Mesothelial cell of epicardium (in vitro differentiated cells): ENCODE data around the gene OR4A15. TPM values are rescaled to one million over a fixed set of nuclear protein-coding genes. Genes with fewer than 3 reads are reported as not detected.

Experiments
- DNase-seq, 2 experiments: peaks; one replicate each; pipeline ENCODE4 v3.0.0; 2021; ENCODE audit warnings: low spot score in 2 of 2; ENCODE audit not compliant: unreplicated experiment in 2 of 2
- H3K27ac Mint-ChIP-seq: 2 replicates; pipeline ENCODE4 v1.8.0; 2021; ENCODE audit warnings: mixed read lengths
- H3K27me3 Mint-ChIP-seq: 2 replicates; pipeline ENCODE4 v1.8.0; 2021; ENCODE audit warnings: low read depth, mixed read lengths
- H3K36me3 Mint-ChIP-seq: 2 replicates; pipeline ENCODE4 v1.8.0; 2021; ENCODE audit warnings: mixed read lengths
- H3K4me1 Mint-ChIP-seq: 2 replicates; pipeline ENCODE4 v1.8.0; 2021; ENCODE audit warnings: mixed read lengths
- H3K4me3 Mint-ChIP-seq: 2 replicates; pipeline ENCODE4 v1.8.0; 2021; ENCODE audit warnings: mild to moderate bottlenecking, moderate library complexity, mixed read lengths
- H3K9me3 Mint-ChIP-seq: 2 replicates; pipeline ENCODE4 v1.8.0; 2021; ENCODE audit warnings: mixed read lengths
- total RNA-seq: library from RNA; stranded (reverse); gene quantifications from 3 replicates; pipeline ENCODE4 v1.2.1, GENCODE V29; 2021
- TF ChIP-seq, protein P1 (sequence below): fragments of 200-600 bp; sonication (generic); IDR thresholded peaks from one replicate; pipeline ENCODE4 v1.5.0; 2021; ENCODE audit warnings: antibody characterized with exemption; ENCODE audit not compliant: unreplicated experiment

Gene OR4A15
- total RNA-seq, 1 donor from 2014 or later, result not detected

- Mint-ChIP-seq H3K27ac (no peak overlapping the region), H3K27me3 (no peaks in the 10 kb centered on the region), H3K4me3 (no peak overlapping the region), H3K9me3 (peaks cover 81% of the 10 kb centered on the region), H3K4me1 (no peaks in the 10 kb centered on the region), H3K36me3 (no peaks in the 10 kb centered on the region)
- TF ChIP-seq, protein P1, sequence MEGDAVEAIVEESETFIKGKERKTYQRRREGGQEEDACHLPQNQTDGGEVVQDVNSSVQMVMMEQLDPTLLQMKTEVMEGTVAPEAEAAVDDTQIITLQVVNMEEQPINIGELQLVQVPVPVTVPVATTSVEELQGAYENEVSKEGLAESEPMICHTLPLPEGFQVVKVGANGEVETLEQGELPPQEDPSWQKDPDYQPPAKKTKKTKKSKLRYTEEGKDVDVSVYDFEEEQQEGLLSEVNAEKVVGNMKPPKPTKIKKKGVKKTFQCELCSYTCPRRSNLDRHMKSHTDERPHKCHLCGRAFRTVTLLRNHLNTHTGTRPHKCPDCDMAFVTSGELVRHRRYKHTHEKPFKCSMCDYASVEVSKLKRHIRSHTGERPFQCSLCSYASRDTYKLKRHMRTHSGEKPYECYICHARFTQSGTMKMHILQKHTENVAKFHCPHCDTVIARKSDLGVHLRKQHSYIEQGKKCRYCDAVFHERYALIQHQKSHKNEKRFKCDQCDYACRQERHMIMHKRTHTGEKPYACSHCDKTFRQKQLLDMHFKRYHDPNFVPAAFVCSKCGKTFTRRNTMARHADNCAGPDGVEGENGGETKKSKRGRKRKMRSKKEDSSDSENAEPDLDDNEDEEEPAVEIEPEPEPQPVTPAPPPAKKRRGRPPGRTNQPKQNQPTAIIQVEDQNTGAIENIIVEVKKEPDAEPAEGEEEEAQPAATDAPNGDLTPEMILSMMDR, result no peak
- DNase-seq, result no peak
Measured at GRCh38 chr11:55357560-55358184, 10.1 kb upstream of the OR4A15 start.

- no peak for DNase-seq
- Mint-ChIP-seq H3K4me3 (no peak overlapping the region), H3K27ac (no peak overlapping the region), H3K9me3 (peaks cover 73% of the 10 kb centered on the region), H3K36me3 (no peaks in the 10 kb centered on the region), H3K4me1 (no peaks in the 10 kb centered on the region), H3K27me3 (no peaks in the 10 kb centered on the region)
- TF ChIP-seq, protein P1, result no peak
Measured at GRCh38 chr11:55401011-55401410, 33.2 kb downstream of the OR4A15 start.

Other genes starting within 250 kb of the OR4A15 start
- gene TRIM48, start 105.8 kb upstream of the OR4A15 start, total RNA-seq, result not detected in 3 replicates
- gene OR4A16, start 24.8 kb upstream of the OR4A15 start, total RNA-seq, result not detected in 3 replicates
- gene OR4C15, start 186.5 kb downstream of the OR4A15 start, total RNA-seq, result not detected in 3 replicates
- not detected in 3 replicates for gene OR4C16, start 204.2 kb downstream of the OR4A15 start, total RNA-seq
- not detected in 3 replicates for gene OR4C11, start 239.7 kb downstream of the OR4A15 start, total RNA-seq